DOHH2 (cell line): ENCODE measurements around the gene SORL1.

ENCODE experiments used
- H3F3A ChIP-seq: fragments of 200-600 bp; sonication (generic), shearing (Covaris generic); 2 replicates; pipeline ENCODE4 v1.6.0; 2016; ENCODE audit warnings: antibody characterized with exemption, mild to moderate bottlenecking; ENCODE audit not compliant: control insufficient read depth, insufficient read depth
- H3K27ac ChIP-seq: fragments of 200-600 bp; sonication (generic); 2 replicates; pipeline ENCODE4 v1.5.1; 2014; ENCODE audit warnings: low read depth, mild to moderate bottlenecking, low read length, moderate library complexity
- H3K27me3 ChIP-seq: fragments of 200-600 bp; sonication (generic); 2 replicates; pipeline ENCODE4 v1.6.1; 2014; ENCODE audit warnings: mild to moderate bottlenecking, low read length, mixed read lengths; ENCODE audit not compliant: control insufficient read depth
- H3K36me3 ChIP-seq: fragments of 200-600 bp; sonication (generic); 2 replicates; pipeline ENCODE4 v1.6.1; 2014; ENCODE audit warnings: mild to moderate bottlenecking, low read length, moderate library complexity, mixed read lengths; ENCODE audit not compliant: control insufficient read depth
- H3K4me1 ChIP-seq: fragments of 200-600 bp; sonication (generic); 2 replicates; pipeline ENCODE4 v1.6.1; 2014; ENCODE audit warnings: mild to moderate bottlenecking, low read length, mixed read lengths; ENCODE audit not compliant: control insufficient read depth
- H3K4me2 ChIP-seq: fragments of 200-600 bp; sonication (generic); 2 replicates; pipeline ENCODE4 v1.6.0; 2014; ENCODE audit warnings: mild to moderate bottlenecking, low read length, moderate library complexity
- H3K4me3 ChIP-seq: fragments of 200-600 bp; sonication (generic); 2 replicates; pipeline ENCODE4 v1.5.1; 2014; ENCODE audit warnings: mild to moderate bottlenecking, low read length, mixed read lengths
- H3K79me2 ChIP-seq: fragments of 200-600 bp; sonication (generic); 2 replicates; pipeline ENCODE4 v1.6.1; 2014; ENCODE audit warnings: mild to moderate bottlenecking, low read length, mixed read lengths; ENCODE audit not compliant: control insufficient read depth
- H3K9me2 ChIP-seq: fragments of 200-600 bp; sonication (generic); replicated peaks from 2 replicates; pipeline ENCODE4 v1.6.1; 2014; ENCODE audit warnings: mild to moderate bottlenecking, low read length, mixed read lengths; ENCODE audit not compliant: control insufficient read depth
- H3K9me3 ChIP-seq: fragments of 200-600 bp; sonication (generic); 2 replicates; pipeline ENCODE4 v1.6.1; 2014; ENCODE audit warnings: antibody characterized with exemption, low read length, mixed read lengths; ENCODE audit not compliant: control insufficient read depth, insufficient read depth
- H4K20me1 ChIP-seq: fragments of 200-600 bp; sonication (generic); 2 replicates; pipeline ENCODE4 v1.6.0; 2014; ENCODE audit warnings: low read depth, mild to moderate bottlenecking, antibody characterized with exemption, low read length, moderate library complexity; ENCODE audit not compliant: control insufficient read depth, insufficient read depth
- CTCF ChIP-seq: fragments of 200-600 bp; sonication (generic); IDR thresholded peaks from one replicate; pipeline ENCODE4 v1.5.1; 2014; ENCODE audit warnings: antibody characterized with exemption, mild to moderate bottlenecking, low read depth, low read length; ENCODE audit not compliant: poor library complexity, severe bottlenecking
- EZH2phosphoT487 ChIP-seq: fragments of 200-600 bp; sonication (generic); IDR thresholded peaks from 2 replicates; pipeline ENCODE4 v1.6.1; 2017; ENCODE audit warnings: borderline replicate concordance, mild to moderate bottlenecking, antibody characterized with exemption, low read length, moderate library complexity, mixed read lengths

SORL1 gene

GRCh38 chr11:121453589-121454299 lies 1.6 kb downstream of the SORL1 start:
- TF ChIP-seq CTCF (no peak), EZH2phosphoT487 (no peak)
- no peaks in the 10 kb centered on the region for H3K9me2 ChIP-seq
- peaks cover 87% of the 10 kb centered on the region for H3K79me2 ChIP-seq
- H3K4me1 ChIP-seq, result peaks cover 84% of the 10 kb centered on the region
- no peaks in the 10 kb centered on the region for H4K20me1 ChIP-seq
- peak overlapping the region; percentile 95 for H3K4me3 ChIP-seq
- H3K27me3 ChIP-seq, result no peaks in the 10 kb centered on the region
- peaks cover 80% of the 10 kb centered on the region for H3K36me3 ChIP-seq
- H3K27ac ChIP-seq, result peak overlapping the region; percentile 97
- peaks cover 15% of the 10 kb centered on the region for H3F3A ChIP-seq
- H3K9me3 ChIP-seq, result no peaks in the 10 kb centered on the region
- H3K4me2 ChIP-seq, result peak overlapping the region; percentile 89

- H3K36me3 ChIP-seq, result peaks cover 80% of the 10 kb centered on the region
- peaks cover 98% of the 10 kb centered on the region for H3K79me2 ChIP-seq
- H3K4me3 ChIP-seq, result peak overlapping the region; percentile 95
- no peaks in the 10 kb centered on the region for H4K20me1 ChIP-seq
- H3K4me2 ChIP-seq, result peak overlapping the region; percentile 89
- no peaks in the 10 kb centered on the region for H3K9me3 ChIP-seq
- H3K4me1 ChIP-seq, result peaks cover 84% of the 10 kb centered on the region
- H3K27me3 ChIP-seq, result no peaks in the 10 kb centered on the region
- TF ChIP-seq CTCF, result no peak
- no peak for TF ChIP-seq EZH2phosphoT487
- peaks cover 2% of the 10 kb centered on the region for H3F3A ChIP-seq
- peak overlapping the region; percentile 97 for H3K27ac ChIP-seq
- H3K9me2 ChIP-seq, result no peaks in the 10 kb centered on the region
These were observed 3.0 kb downstream of the SORL1 start for GRCh38 chr11:121455115-121455514.

GRCh38 chr11:121456151-121456550 lies 4.0 kb downstream of the SORL1 start:
- Histone ChIP-seq H3K9me2 (no peaks in the 10 kb centered on the region), H3K9me3 (no peaks in the 10 kb centered on the region), H4K20me1 (no peaks in the 10 kb centered on the region), H3K36me3 (peaks cover 79% of the 10 kb centered on the region), H3K27ac (peak overlapping the region; percentile 34; the same call in 1 of the 2 replicates), H3K27me3 (no peaks in the 10 kb centered on the region), H3K4me1 (peaks cover 84% of the 10 kb centered on the region), H3K4me2 (peak overlapping the region; percentile 89), H3K4me3 (peak overlapping the region; percentile 95), H3K79me2 (peaks cover 100% of the 10 kb centered on the region), H3F3A (no peaks in the 10 kb centered on the region; the same call in 1 of the 2 replicates)
- no peak for TF ChIP-seq CTCF
- TF ChIP-seq EZH2phosphoT487, result no peak
